Caco-2 (cell line): ENCODE data around the gene NOTCH1. TPM values are rescaled to one million over a fixed set of nuclear protein-coding genes. Genes with fewer than 3 reads are reported as not detected.

Experiments used
- Bru-seq: library from RNA; stranded (reverse); fragments of 400-500 nt; gene quantifications from one replicate; lab custom pipeline; 2021; lab: Mats Ljungman, UMichigan
- BruChase-seq, 2 experiments: library from RNA; stranded (reverse); fragments of 400-500 nt; gene quantifications; one replicate each; lab custom pipeline; 2021; lab: Mats Ljungman, UMichigan
- BruUV-seq: library from RNA; stranded (reverse); fragments of 400-500 nt; replicated peaks from 2 replicates; lab custom pipeline; 2021; lab: Mats Ljungman, UMichigan
- CTCF ChIA-PET: fragments of 300-600 bp; sonication (Branson Sonifier 250); formaldehyde crosslinking; loops from one replicate; lab custom pipeline; 2022; ENCODE audit warnings: antibody characterized with exemption; lab: Charles Lee
- POLR2A ChIA-PET: fragments of 300-600 bp; sonication (Branson Sonifier 250); formaldehyde crosslinking; loops from one replicate; lab custom pipeline; 2022; ENCODE audit warnings: antibody characterized with exemption; lab: Charles Lee
- DNase-seq, 2 experiments: peaks; one replicate each; pipeline versions ENCODE4 v3.0.0 to v3.0.0-alpha.2; 2020 to 2022
- H3K27me3 ChIP-seq: replicated peaks from 2 replicates; pipeline ENCODE4 v1.6.0; 2011; ENCODE audit warnings: low read length; ENCODE audit not compliant: control insufficient read depth, insufficient read depth
- H3K36me3 ChIP-seq: 2 replicates; pipeline ENCODE4 v1.5.1; 2011; ENCODE audit warnings: low read length; ENCODE audit not compliant: control insufficient read depth, insufficient read depth
- H3K4me1 ChIP-seq: fragments of 250-450 bp; sonication (Bioruptor Pico); 2 replicates; pipeline ENCODE4 v1.5.1; 2020; ENCODE audit warnings: mild to moderate bottlenecking
- H3K4me3 ChIP-seq: 2 replicates; pipeline ENCODE4 v1.5.1; 2011; ENCODE audit warnings: low read depth, mild to moderate bottlenecking, control low read depth, low read length
- H3K9me3 ChIP-seq: fragments of 250-450 bp; sonication (Bioruptor Pico); 2 replicates; pipeline ENCODE4 v1.5.1; 2020; ENCODE audit warnings: mild to moderate bottlenecking, moderate library complexity
- H3K27ac Mint-ChIP-seq: one replicate; pipeline ENCODE4 v1.8.0; 2022; ENCODE audit warnings: mixed read lengths; ENCODE audit not compliant: unreplicated experiment
- H3K27me3 Mint-ChIP-seq: one replicate; pipeline ENCODE4 v1.8.0; 2022; ENCODE audit warnings: mixed read lengths; ENCODE audit not compliant: insufficient read depth, unreplicated experiment
- H3K36me3 Mint-ChIP-seq: one replicate; pipeline ENCODE4 v1.8.0; 2022; ENCODE audit warnings: mild to moderate bottlenecking, mixed read lengths; ENCODE audit not compliant: insufficient read depth, unreplicated experiment
- H3K4me1 Mint-ChIP-seq: one replicate; pipeline ENCODE4 v1.8.0; 2022; ENCODE audit warnings: low read depth, mixed read lengths; ENCODE audit not compliant: unreplicated experiment
- H3K4me3 Mint-ChIP-seq: one replicate; pipeline ENCODE4 v1.8.0; 2022; ENCODE audit warnings: mild to moderate bottlenecking, moderate library complexity, mixed read lengths; ENCODE audit not compliant: unreplicated experiment
- H3K9me3 Mint-ChIP-seq: one replicate; pipeline ENCODE4 v1.8.0; 2022; ENCODE audit warnings: mixed read lengths; ENCODE audit not compliant: unreplicated experiment
- intact Hi-C: fragments of 100-400 bp; cut with micrococcal nuclease; formaldehyde crosslinking; loops from one replicate; pipeline ENCODE4 v1.10.0; 2022; ENCODE audit not compliant: unreplicated experiment
- long read RNA-seq: library from polyadenylated mRNA; stranded (forward); transcript quantifications from one replicate; pipeline ENCODE4 v2.0.0, GENCODE V29; 2022
- total RNA-seq: library from RNA; stranded (reverse); gene quantifications from 2 replicates; pipeline ENCODE4 v1.2.3, GENCODE V29; 2022
- TF ChIP-seq, protein P1 (sequence below), 2 experiments: fragments of 200-600 bp in 1 of 2; IDR thresholded peaks; 1 replicate in 1 of 2; 2 replicates in 1 of 2; pipeline versions ENCODE4 v1.5.1 to v1.8.0; 2011 to 2022; ENCODE audit warnings: antibody characterized with exemption in 1 of 2, control low read depth in 1 of 2, inconsistent platforms in 1 of 2, low read depth in 1 of 2, low read length in 1 of 2, mild to moderate bottlenecking in 1 of 2, moderate library complexity in 1 of 2; ENCODE audit not compliant: insufficient read depth in 1 of 2, severe bottlenecking in 1 of 2, unreplicated experiment in 1 of 2

Gene NOTCH1
- 5.5 and 6.3 TPM in 2 replicates for total RNA-seq
- Bru-seq, nascent RNA = percentile 34 among the genes with signal in this experiment
- BruChase-seq, experiment 1, labeled RNA remaining after a 2-hour chase = percentile 40 among the genes with signal in this experiment
- BruChase-seq, experiment 2, labeled RNA remaining after a 6-hour chase = percentile 45 among the genes with signal in this experiment
- long read RNA-seq, partial matches to known transcripts = 3 of 8 reads
- long read RNA-seq, other reads (novel, unspliced or antisense) = 5 of 8 reads

DNA sequence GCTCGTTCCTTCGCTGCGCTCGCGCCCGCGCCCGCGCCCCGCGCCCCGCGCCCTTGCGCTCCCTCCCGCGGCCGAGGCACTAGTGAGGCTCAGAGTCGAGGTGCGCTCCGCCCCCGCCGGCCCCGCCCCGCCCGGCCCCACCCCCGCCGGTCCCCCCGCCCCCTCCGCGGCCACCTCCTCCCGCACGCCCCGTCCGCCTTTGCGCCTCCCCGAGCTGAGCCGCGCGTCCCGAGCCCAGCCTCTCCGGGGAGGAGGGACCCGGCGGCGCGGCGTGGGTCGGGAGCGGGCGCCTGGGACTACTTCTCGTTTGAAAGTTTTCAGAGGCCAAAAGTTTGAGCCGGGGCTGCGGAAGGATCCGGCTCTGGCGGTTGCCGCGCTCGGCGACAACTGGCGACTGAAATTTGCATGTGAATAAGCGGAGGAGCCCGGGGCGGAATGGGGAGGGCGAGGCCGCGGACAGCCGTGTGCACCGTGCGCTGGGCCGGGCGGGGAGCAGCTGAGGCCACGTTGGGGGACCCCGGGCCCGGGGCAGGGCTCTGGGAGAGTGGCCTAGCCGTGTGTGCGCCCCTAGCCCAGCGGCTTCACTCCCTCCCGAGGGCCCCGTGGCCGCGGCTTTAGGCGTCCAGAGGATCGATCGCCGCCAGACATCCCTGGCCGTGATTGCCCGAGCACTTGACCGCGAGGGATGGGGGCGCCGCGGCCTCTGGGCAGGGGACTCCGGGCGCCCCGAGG is at the start of gene NOTCH1:
Gene NOTCH1, minus strand, starts transcription at position 84 of the 732 bp plus-strand sequence. CDS start 262 bp downstream, outside the sequence.
- peaks cover 5% of the 10 kb centered on the region for H3K36me3 Mint-ChIP-seq
- POLR2A ChIA-PET = no interaction called here
- Histone ChIP-seq H3K27me3 (no peaks in the 10 kb centered on the region), H3K9me3 (no peaks in the 10 kb centered on the region), H3K36me3 (no peaks in the 10 kb centered on the region), H3K4me3 (peak within 1 kb of the TSS; percentile 53), H3K4me1 (peaks cover 24% of the 10 kb centered on the region)
- CTCF ChIA-PET = interaction anchor here (0.5 kb wide), 1 partner anchor 877 kb away, joined by 12 read pairs; the partner anchor contains the start of genes EXD3 and NOXA1
- H3K4me1 Mint-ChIP-seq = peaks cover under 1% of the 10 kb centered on the region
- TF ChIP-seq, protein P1, sequence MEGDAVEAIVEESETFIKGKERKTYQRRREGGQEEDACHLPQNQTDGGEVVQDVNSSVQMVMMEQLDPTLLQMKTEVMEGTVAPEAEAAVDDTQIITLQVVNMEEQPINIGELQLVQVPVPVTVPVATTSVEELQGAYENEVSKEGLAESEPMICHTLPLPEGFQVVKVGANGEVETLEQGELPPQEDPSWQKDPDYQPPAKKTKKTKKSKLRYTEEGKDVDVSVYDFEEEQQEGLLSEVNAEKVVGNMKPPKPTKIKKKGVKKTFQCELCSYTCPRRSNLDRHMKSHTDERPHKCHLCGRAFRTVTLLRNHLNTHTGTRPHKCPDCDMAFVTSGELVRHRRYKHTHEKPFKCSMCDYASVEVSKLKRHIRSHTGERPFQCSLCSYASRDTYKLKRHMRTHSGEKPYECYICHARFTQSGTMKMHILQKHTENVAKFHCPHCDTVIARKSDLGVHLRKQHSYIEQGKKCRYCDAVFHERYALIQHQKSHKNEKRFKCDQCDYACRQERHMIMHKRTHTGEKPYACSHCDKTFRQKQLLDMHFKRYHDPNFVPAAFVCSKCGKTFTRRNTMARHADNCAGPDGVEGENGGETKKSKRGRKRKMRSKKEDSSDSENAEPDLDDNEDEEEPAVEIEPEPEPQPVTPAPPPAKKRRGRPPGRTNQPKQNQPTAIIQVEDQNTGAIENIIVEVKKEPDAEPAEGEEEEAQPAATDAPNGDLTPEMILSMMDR (IDR thresholded peaks at IDR 0.05; ENCODE audit: insufficient read depth in 1 of 2, low read depth in 1 of 2, low read length in 1 of 2, severe bottlenecking in 1 of 2, unreplicated experiment in 1 of 2) = no peak
- no TSS peak for BruUV-seq
- peak; percentile 88 to 89 for DNase-seq
- peak within 1 kb of the TSS; percentile 51 for H3K27ac Mint-ChIP-seq
- no peaks in the 10 kb centered on the region for H3K27me3 Mint-ChIP-seq
- intact Hi-C loops = loop anchor here (2.0 to 5.0 kb wide), 2 partner anchors 59 to 81 kb away; no protein-coding TSS in a partner anchor
- peak within 1 kb of the TSS; percentile 80 for H3K4me3 Mint-ChIP-seq
- no peaks in the 10 kb centered on the region for H3K9me3 Mint-ChIP-seq

DNA sequence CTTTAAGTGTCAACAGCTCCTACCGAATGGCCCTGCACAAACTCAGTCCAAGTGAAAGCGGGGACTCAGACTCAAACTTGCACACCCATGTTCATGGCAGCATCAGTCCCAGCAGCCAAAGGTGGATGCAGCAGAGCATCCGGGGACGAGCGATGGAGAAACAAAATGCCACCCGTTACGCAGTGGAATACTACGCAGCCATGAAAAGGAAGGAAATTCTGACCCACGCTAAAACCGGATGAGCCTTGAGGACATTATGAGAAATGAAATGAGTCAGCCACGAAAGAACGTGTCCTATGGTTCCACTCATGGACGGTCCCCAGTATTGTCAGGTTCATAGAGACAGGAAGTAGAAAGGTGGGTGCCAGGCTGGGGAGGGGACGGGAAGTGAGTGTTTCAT is 48.6 kb upstream of the NOTCH1 start:
- Mint-ChIP-seq H3K9me3 (no peaks in the 10 kb centered on the region), H3K4me3 (no peak overlapping the region)

DNA sequence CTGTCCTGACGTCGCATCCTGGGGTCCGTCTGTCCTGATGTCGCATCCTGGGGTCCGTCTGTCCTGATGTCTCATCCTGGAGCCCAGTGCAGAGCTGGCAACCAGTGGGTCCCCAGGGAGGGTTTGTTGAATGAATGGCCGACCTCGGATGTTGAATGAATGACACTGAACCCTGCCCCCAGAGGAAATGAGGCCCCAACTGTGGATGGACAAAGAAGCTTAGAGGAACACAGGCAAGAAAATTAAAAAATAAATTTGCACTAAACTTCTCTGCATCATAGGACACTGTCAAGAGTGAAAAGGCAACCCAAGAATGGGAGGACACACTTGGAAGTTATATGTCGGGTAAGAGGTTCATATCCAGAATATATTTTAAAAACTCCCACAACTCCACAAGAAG is 47.7 kb upstream of the NOTCH1 start:
- Mint-ChIP-seq H3K9me3 (no peaks in the 10 kb centered on the region), H3K27me3 (peaks cover 4% of the 10 kb centered on the region), H3K4me3 (no peak overlapping the region), H3K36me3 (no peaks in the 10 kb centered on the region), H3K4me1 (no peaks in the 10 kb centered on the region), H3K27ac (no peak overlapping the region)
- no peaks in the 10 kb centered on the region for H3K9me3 ChIP-seq
- H3K4me1 ChIP-seq = no peaks in the 10 kb centered on the region
- ChIA-PET POLR2A (no interaction called here), CTCF (no interaction called here)
- no TSS peak for BruUV-seq
- H3K36me3 ChIP-seq = no peaks in the 10 kb centered on the region
- intact Hi-C loops = no loop called here
- DNase-seq = no peak
- TF ChIP-seq, protein P1 (IDR thresholded peaks at IDR 0.05; ENCODE audit: insufficient read depth in 1 of 2, low read depth in 1 of 2, low read length in 1 of 2, severe bottlenecking in 1 of 2, unreplicated experiment in 1 of 2) = no peak
- H3K4me3 ChIP-seq = no peak overlapping the region
- H3K27me3 ChIP-seq = no peaks in the 10 kb centered on the region

More for the DNA sequence above, 48.6 kb upstream of the NOTCH1 start:
- no peaks in the 10 kb centered on the region for H3K36me3 ChIP-seq
- DNase-seq = no peak
- Mint-ChIP-seq H3K4me1 (no peaks in the 10 kb centered on the region), H3K27me3 (peaks cover 4% of the 10 kb centered on the region), H3K36me3 (peaks cover 5% of the 10 kb centered on the region), H3K27ac (no peak overlapping the region)
- intact Hi-C loops = no loop called here
- no peak overlapping the region for H3K4me3 ChIP-seq
- BruUV-seq = no TSS peak
- TF ChIP-seq, protein P1 (IDR thresholded peaks at IDR 0.05; ENCODE audit: insufficient read depth in 1 of 2, low read depth in 1 of 2, low read length in 1 of 2, severe bottlenecking in 1 of 2, unreplicated experiment in 1 of 2) = no peak
- CTCF ChIA-PET = no interaction called here
- peaks cover 8% of the 10 kb centered on the region for H3K4me1 ChIP-seq
- no peaks in the 10 kb centered on the region for H3K27me3 ChIP-seq
- POLR2A ChIA-PET = no interaction called here
- no peaks in the 10 kb centered on the region for H3K9me3 ChIP-seq
